GM13976 (cell line): ENCODE data around the gene LCLAT1.

Source experiments
- DNase-seq: peaks from one replicate; pipeline ENCODE4 v3.0.0; 2012; ENCODE audit warnings: low spot score
- in situ Hi-C: fragments of 300-500 bp; cut with MboI; formaldehyde crosslinking; loops from one replicate; pipeline ENCODE4 v1.12.0; 2022; ENCODE audit warnings: low sequenced_read_pairs, mixed read lengths, inconsistent platforms; ENCODE audit not compliant: unreplicated experiment
- TF ChIP-seq, protein P1 (sequence below): IDR thresholded peaks from 2 replicates; pipeline ENCODE4 v1.5.1; 2012; ENCODE audit warnings: borderline replicate concordance, mild to moderate bottlenecking; ENCODE audit not compliant: insufficient read depth; ENCODE audit errors: extremely low read depth, missing control alignments, control extremely low read depth

LCLAT1 gene

GRCh38 chr2:30481323-30481800 is 34.3 kb downstream of the LCLAT1 start:
- TF ChIP-seq, protein P1, sequence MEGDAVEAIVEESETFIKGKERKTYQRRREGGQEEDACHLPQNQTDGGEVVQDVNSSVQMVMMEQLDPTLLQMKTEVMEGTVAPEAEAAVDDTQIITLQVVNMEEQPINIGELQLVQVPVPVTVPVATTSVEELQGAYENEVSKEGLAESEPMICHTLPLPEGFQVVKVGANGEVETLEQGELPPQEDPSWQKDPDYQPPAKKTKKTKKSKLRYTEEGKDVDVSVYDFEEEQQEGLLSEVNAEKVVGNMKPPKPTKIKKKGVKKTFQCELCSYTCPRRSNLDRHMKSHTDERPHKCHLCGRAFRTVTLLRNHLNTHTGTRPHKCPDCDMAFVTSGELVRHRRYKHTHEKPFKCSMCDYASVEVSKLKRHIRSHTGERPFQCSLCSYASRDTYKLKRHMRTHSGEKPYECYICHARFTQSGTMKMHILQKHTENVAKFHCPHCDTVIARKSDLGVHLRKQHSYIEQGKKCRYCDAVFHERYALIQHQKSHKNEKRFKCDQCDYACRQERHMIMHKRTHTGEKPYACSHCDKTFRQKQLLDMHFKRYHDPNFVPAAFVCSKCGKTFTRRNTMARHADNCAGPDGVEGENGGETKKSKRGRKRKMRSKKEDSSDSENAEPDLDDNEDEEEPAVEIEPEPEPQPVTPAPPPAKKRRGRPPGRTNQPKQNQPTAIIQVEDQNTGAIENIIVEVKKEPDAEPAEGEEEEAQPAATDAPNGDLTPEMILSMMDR: no peak
- DNase-seq: no peak
- in situ Hi-C loops: no loop called here

DNA sequence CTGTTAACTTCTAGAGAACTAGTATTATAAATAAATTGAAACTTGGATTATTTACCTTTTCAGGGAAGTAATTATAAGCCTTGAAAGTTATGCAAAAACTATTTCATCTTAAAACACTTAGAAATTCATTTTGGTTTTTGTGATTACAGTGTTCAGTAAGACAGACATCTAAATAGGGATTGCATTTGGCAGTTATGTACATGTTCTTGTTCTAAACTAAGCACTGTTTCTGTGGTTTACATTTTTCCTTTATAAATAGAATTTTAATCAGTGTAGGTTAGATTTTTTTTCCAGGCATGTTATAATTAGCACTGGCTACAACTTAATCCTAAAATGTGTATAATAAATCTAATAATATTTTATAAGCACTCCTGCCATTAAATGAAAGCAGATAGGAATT is 35.0 kb downstream of the LCLAT1 start:
- in situ Hi-C loops: no loop called here
- TF ChIP-seq, protein P1: no peak
- no peak for DNase-seq

GRCh38 chr2:30484145-30484544 is 37.1 kb downstream of the LCLAT1 start:
- in situ Hi-C loops: no loop called here
- no peak for DNase-seq
- TF ChIP-seq, protein P1: no peak

GRCh38 chr2:30484995-30485394 is 37.9 kb downstream of the LCLAT1 start:
- DNase-seq: no peak
- TF ChIP-seq, protein P1: no peak
- in situ Hi-C loops: no loop called here

DNA sequence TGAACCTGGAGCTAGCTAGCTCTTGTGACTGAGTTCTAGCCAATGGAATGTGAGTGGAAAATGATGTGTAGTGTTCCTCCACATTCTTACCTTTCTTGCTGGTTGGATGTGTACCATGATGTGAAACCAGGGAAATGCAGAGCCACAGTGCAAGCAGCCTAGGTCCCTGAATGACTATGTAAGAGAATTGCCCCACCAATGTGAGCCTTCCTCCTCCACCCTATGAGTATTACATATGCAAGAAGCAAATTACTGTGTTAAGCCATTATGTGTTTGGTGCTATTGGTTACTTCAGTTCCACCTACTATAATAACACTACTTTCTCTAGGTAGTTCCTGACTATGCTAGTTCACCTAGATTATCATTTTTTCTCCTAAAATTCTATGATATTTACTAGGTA is 39.6 kb downstream of the LCLAT1 start:
- DNase-seq: no peak
- in situ Hi-C loops: no loop called here
- TF ChIP-seq, protein P1: no peak

GRCh38 chr2:30487603-30488002 is 40.6 kb downstream of the LCLAT1 start:
- DNase-seq: no peak
- in situ Hi-C loops: no loop called here
- TF ChIP-seq, protein P1: no peak
